ENCODE data around the gene CTDSP2. TPM values are rescaled to one million over a fixed set of nuclear protein-coding genes. Genes with fewer than 3 reads are reported as not detected.

The CTDSP2 gene
- total RNA-seq, 1 donor from 2014 or later, result 150 TPM

Other genes with a start within 250 kb of the CTDSP2 start
- gene DTX3, start 241.9 kb downstream of the CTDSP2 start, total RNA-seq, result 31.2 TPM
- 26.2 TPM for gene ARHGEF25, start 235.3 kb downstream of the CTDSP2 start, total RNA-seq
- 1.3 TPM for gene B4GALNT1, start 213.5 kb downstream of the CTDSP2 start, total RNA-seq
- gene OS9, start 152.6 kb downstream of the CTDSP2 start, total RNA-seq, result 249 TPM
- 2.6 TPM for gene AGAP2, start 108.0 kb downstream of the CTDSP2 start, total RNA-seq
- gene TSPAN31, start 101.7 kb downstream of the CTDSP2 start, total RNA-seq, result 44.8 TPM
- gene CDK4, start 94.4 kb downstream of the CTDSP2 start, total RNA-seq, result 67.8 TPM
- 24.6 TPM for gene MARCHF9, start 91.6 kb downstream of the CTDSP2 start, total RNA-seq
- gene CYP27B1, start 79.7 kb downstream of the CTDSP2 start, total RNA-seq, result 1.6 TPM
- 9.2 TPM for gene METTL1, start 74.6 kb downstream of the CTDSP2 start, total RNA-seq
- 7.0 TPM for gene EEF1AKMT3, start 74.1 kb downstream of the CTDSP2 start, total RNA-seq
- gene TSFM, start 63.9 kb downstream of the CTDSP2 start, total RNA-seq, result 29.3 TPM
- 12.0 TPM for gene AVIL, start 28.0 kb downstream of the CTDSP2 start, total RNA-seq
- gene ATP23, start 94.8 kb upstream of the CTDSP2 start, total RNA-seq, result 5.2 TPM